ENCODE data around the gene DEPDC1B. TPM values are rescaled to one million over a fixed set of nuclear protein-coding genes. Genes with fewer than 3 reads are reported as not detected.
A peak's percentile ranks its signal among the peaks of the same experiment; 100 is the strongest.
"Not testable (repeated sequence)": the region's sequence is repeated elsewhere in the genome, so short reads cannot be mapped to it uniquely, and the experiment has no call there.

The DEPDC1B gene
- total RNA-seq, 1 experiment from 2014 or later = 31.4 TPM

DNA sequence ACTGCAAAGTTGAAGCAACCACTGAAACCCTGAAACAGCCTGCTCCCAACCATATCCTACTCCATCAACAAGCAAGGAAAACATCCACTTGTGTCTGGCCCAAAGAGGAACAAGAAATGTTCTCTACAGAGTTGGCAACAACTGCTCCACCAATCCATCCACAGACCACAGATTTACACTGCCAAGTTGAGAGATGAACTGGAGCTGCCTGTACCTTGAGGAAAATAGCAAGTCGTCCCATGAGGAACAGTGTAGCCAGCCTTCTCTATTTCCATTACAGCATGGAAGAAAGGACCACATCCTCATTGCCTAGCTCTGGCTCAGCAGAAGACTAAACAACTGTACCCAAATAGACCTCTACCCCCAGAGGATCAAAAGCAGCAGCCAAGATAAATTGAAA, 60.4 kb downstream of the DEPDC1B start:
- no peak overlapping the region for H3K27ac ChIP-seq
- H3K9me3 ChIP-seq (replicated peaks) = no peaks in the 10 kb centered on the region; the same call in 1 of the 2 replicates
- peaks cover 43% of the 10 kb centered on the region for H3K36me3 ChIP-seq
- no peak overlapping the region for H3K4me3 ChIP-seq
- no peaks in the 10 kb centered on the region for H3K4me1 ChIP-seq
- no peak for DNase-seq
- H3K27me3 ChIP-seq = no peaks in the 10 kb centered on the region

DNA sequence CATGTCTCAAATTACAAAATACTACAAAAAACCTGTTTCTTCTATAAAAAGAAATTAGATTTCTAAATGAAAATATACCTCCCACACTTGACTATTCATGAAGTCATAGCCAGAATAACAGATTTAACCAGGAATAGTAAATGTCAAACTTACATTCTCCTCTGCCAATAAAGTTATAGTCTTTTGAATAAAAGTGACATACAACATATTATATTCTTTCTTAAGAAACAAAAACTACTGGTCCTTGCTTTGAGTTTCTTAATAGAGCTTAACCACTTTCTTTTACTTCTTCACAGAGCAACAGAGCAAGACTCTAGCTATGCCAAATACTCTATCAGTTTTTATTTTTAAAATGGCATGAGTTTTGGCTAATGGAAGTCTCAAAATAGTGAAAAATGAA, 61.7 kb downstream of the DEPDC1B start:
- Histone ChIP-seq H3K4me3 (no peak overlapping the region), H3K36me3 (peaks cover 36% of the 10 kb centered on the region), H3K27me3 (no peaks in the 10 kb centered on the region), H3K27ac (no peak overlapping the region), H3K4me1 (no peaks in the 10 kb centered on the region), H3K9me3 (replicated peaks) (no peaks in the 10 kb centered on the region; the same call in 1 of the 2 replicates)
- DNase-seq = no peak

DNA sequence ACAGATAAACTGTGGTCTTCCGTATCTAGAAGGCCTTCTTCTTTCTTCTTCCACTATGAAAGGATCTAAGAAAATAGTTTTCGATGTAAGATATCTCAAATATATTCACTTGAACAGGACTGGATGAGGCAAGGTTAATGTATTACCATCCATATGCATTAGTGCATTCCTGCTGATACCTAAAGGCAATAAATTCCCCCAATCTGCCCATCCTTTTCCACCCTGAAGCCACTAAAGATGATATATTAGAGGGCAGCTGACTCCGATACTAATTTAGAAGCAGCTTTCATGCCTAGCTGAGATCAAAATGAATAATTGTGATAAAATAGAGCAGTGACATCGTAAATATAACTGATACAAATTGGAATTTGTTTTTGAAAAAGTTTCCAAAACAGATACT, 63.3 kb downstream of the DEPDC1B start:
- DNase-seq = no peak
- no peak overlapping the region for H3K4me3 ChIP-seq
- no peaks in the 10 kb centered on the region for H3K27me3 ChIP-seq
- no peaks in the 10 kb centered on the region for H3K4me1 ChIP-seq
- no peaks in the 10 kb centered on the region; the same call in 1 of the 2 replicates for H3K9me3 ChIP-seq (replicated peaks)
- no peak overlapping the region for H3K27ac ChIP-seq
- H3K36me3 ChIP-seq = peaks cover 32% of the 10 kb centered on the region

DNA sequence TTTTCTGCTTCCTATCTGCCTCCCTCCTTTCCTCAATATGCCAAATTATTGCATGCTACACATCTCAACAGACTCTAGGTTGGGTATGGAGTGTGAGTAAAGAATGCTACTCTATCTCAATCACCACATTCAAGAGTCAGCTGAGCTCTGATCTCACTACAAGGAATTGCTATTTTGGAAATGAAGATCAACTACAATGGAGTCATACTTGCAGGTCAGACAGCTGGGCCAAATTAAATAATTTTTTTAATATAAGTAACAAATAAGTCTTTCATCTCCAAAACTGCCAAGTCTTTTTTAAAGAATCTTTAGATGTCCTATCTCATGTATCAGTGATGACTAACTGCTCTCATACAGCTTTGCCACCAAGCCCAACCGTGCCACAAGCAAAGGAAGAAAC, 64.0 kb downstream of the DEPDC1B start:
- H3K4me3 ChIP-seq = no peak overlapping the region
- H3K9me3 ChIP-seq (replicated peaks) = no peaks in the 10 kb centered on the region; the same call in 1 of the 2 replicates
- H3K36me3 ChIP-seq = peaks cover 36% of the 10 kb centered on the region
- no peaks in the 10 kb centered on the region for H3K27me3 ChIP-seq
- DNase-seq = no peak
- no peak overlapping the region for H3K27ac ChIP-seq
- no peaks in the 10 kb centered on the region for H3K4me1 ChIP-seq

DNA sequence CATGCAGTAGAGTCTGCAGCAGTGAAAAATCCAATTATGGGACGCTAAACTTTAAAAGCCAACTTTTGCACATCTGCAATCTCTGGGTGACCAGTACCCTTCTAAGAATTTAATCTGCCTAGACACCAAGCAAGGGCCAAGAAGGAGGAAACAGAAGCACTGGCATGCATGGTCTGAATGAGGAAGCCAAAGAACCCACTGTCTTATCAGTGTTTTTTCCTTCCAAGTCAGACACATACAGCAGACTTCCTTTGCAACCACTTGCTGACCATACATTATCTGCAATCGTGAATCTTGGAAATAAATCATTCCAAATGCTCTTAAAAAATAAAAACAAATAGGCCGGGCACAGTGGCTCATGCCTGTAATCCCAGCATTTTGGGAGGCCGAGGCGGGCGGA, 65.9 kb downstream of the DEPDC1B start:
- no peaks in the 10 kb centered on the region for H3K9me3 ChIP-seq (replicated peaks)
- no peak for DNase-seq
- H3K4me1 ChIP-seq = no peaks in the 10 kb centered on the region
- H3K4me3 ChIP-seq = no peak overlapping the region
- peaks cover 49% of the 10 kb centered on the region for H3K36me3 ChIP-seq
- H3K27me3 ChIP-seq = no peaks in the 10 kb centered on the region
- H3K27ac ChIP-seq = no peak overlapping the region

DNA sequence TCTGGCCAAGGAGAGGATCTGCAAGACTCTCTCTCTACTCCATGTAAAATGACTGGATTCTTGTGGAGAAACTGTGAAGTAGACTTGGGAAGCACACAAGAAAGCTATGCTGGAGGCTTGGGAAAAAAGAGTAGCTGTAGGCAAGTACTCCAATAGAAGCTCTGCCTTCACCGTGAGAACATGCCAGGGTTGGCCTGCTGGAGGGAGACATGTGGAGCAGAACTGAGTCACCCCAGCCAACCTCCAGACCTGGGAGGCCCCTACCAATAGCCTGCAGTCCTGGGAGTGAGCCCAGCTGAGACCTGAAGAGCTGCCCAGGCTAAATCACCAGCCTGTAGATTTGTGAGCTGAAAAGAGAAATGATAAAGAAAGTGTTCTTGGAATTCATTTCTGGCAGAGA, 66.6 kb downstream of the DEPDC1B start:
- Histone ChIP-seq H3K4me1 (no peaks in the 10 kb centered on the region), H3K27ac (no peak overlapping the region), H3K9me3 (replicated peaks) (no peaks in the 10 kb centered on the region), H3K4me3 (no peak overlapping the region), H3K36me3 (peaks cover 42% of the 10 kb centered on the region), H3K27me3 (no peaks in the 10 kb centered on the region)
- DNase-seq = no peak

DNA sequence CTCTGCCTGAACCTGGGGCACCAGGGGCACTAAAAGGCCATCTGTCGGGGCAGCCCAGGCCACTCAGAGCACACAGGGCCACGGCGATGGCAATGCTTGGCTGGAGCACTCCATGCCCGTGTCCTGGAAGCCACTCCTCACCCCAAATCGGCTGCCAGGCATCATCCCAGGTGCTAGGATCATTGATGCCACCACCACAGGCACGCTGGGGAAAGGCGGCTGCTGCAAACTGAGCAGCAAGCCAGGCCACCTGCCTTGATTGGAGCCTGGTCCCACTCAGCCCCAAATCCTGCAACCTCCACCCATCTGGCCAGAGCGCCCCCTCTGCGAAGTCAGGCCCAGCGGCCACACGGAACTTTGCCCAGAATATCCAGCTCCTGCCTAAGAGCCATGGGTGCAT, 67.8 kb downstream of the DEPDC1B start:
- Histone ChIP-seq H3K4me1 (no peaks in the 10 kb centered on the region), H3K9me3 (replicated peaks) (no peaks in the 10 kb centered on the region), H3K27me3 (no peaks in the 10 kb centered on the region), H3K27ac (no peak overlapping the region), H3K36me3 (peaks cover 34% of the 10 kb centered on the region), H3K4me3 (no peak overlapping the region)
- no peak for DNase-seq

DNA sequence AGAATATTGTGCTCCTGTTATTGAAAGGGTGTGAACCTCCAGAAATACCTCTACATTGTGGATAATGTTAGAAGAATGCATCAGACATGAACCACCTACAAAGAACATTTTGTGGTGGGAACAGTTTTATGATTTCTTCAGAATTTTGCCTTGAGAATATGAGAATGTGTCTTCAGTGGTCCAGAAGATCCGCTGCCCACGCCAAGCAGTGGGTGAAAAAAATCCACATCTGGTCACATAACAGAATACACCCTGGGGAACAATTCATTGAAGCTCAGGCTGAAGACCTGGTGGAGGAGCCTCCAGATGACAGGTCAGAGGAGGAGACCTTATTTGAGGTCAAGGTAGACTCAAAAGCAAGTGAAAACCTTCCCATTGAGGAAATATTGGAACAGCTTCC, 69.1 kb downstream of the DEPDC1B start:
- no peak overlapping the region for H3K27ac ChIP-seq

DNA sequence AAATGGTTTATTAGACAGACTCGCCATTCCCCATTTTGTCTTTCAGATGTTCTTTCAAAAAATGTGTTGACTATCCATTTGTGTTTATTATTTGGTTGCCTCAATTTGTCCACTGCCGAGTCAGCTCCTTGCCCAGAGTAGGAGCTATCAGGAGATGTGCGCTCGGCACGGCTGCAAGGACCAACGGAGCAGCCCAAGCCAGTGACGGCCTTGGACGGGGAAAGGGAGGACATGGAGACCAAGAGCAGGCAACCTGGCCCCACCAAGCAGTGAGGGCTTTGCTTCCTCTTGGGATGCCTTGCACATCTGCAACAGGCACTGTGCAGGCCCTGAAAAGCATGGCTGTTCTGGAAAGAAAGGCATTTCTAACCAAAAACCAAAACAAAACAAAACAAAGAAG, 69.8 kb downstream of the DEPDC1B start:
- Histone ChIP-seq H3K4me1 (no peaks in the 10 kb centered on the region), H3K4me3 (no peak overlapping the region), H3K27me3 (no peaks in the 10 kb centered on the region), H3K36me3 (peaks cover 31% of the 10 kb centered on the region), H3K27ac (no peak overlapping the region), H3K9me3 (replicated peaks) (no peaks in the 10 kb centered on the region)
- no peak for DNase-seq

More for the DNA sequence above, 69.1 kb downstream of the DEPDC1B start:
- no peak for DNase-seq
- H3K9me3 ChIP-seq (replicated peaks) = no peaks in the 10 kb centered on the region
- H3K27me3 ChIP-seq = no peaks in the 10 kb centered on the region
- H3K4me1 ChIP-seq = no peaks in the 10 kb centered on the region
- H3K4me3 ChIP-seq = no peak overlapping the region
- H3K36me3 ChIP-seq = peaks cover 34% of the 10 kb centered on the region

DNA sequence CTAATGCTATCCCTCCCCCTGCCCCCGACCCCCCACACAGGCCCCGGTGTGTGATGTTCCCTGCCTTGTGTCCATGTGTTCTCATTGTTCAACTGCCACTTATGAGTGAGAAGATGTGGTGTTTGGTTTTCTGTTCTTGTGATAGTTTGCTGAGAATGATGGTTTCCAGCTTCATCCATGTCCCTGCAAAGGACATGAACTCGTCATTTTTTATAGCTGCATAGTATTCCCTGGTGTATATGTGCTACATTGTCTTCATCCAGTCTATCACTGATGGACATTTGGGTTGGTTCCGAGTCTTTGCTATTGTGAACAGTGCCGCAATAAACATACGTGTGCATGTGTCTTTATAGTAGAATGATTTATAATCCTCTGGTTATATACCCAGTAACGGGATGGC, 75.1 kb downstream of the DEPDC1B start:
- not testable (repeated sequence) for H3K27ac ChIP-seq; H3K4me1 ChIP-seq; H3K4me3 ChIP-seq; H3K27me3 ChIP-seq; H3K36me3 ChIP-seq; DNase-seq; H3K9me3 ChIP-seq (replicated peaks)

DNA sequence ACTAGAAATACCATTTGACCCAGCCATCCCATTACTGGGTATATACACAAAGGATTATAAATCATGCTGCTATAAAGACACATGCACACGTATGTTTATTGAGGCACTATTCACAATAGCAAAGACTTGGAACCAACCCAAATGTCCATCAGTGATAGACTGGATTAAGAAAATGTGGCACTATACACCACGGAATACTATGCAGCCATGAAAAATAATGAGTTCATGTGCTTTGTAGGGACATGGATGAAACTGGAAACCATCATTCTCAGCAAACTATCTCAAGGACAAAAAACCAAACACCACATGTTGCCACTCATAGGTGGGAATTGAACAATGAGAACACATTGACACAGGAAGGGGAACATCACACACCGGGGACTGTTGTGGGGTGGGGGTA, 79.2 kb downstream of the DEPDC1B start:
- not testable (repeated sequence) for H3K4me3 ChIP-seq; H3K36me3 ChIP-seq; H3K4me1 ChIP-seq; H3K27ac ChIP-seq; H3K9me3 ChIP-seq (replicated peaks); DNase-seq; H3K27me3 ChIP-seq

DNA sequence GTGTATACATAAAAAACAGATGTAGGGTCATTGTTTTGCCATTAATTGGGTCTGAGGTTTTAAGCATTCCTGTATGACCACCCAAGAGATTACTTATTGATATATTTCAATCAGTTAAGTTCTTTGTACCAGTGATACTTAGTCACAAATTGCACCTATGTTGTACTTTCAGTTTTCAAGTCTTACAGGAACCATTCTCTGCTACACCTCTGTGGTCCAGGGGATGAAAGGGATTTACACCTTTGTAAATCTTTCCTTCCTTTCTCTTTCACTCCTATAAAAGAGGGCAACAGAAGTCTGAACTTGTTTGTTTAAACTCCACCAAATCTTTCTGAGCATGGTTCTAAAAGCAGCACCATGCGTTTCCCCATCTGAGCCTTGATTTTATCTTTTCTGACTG, 86.1 kb downstream of the DEPDC1B start:
- Histone ChIP-seq H3K27ac (no peak overlapping the region), H3K27me3 (no peaks in the 10 kb centered on the region), H3K9me3 (replicated peaks) (0 out of 2 replicates have a peak, but pooled peaks cover 3% of the 10 kb centered on the region), H3K36me3 (no peaks in the 10 kb centered on the region), H3K4me3 (no peak overlapping the region), H3K4me1 (peaks cover 4% of the 10 kb centered on the region; the same call in 1 of the 2 replicates)
- DNase-seq = no peak

DNA sequence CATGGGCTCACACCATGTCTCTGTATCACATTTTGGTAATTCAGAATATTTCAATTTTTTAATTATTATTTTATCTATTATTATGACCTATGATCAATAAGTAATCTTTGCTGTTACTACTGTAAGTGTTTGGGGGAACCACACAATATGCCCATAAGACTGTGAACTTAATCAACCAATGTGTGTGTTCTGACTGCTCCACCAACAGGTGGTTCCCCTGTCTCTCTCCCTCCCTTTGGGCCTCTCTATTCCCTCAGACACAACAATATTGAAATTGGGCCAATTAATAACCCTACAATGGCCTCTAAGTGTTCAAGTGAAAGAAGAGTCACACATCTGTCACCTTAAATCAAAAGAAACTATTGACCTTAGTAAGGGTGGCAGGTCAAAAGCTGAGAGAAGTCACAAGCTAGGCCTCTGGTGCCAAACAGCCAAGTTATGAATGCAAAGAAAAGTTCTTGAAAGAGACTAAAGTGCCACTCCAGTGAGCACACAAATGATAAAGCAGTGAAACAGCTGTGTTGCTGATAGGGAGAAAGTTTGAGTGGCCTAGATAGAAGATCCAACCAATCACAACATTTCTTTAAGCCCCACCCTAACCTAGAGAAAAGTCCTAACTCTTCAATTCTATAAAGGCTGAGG, 88.7 kb downstream of the DEPDC1B start:
- peak in 1 of 2 experiments; percentile 39 for DNase-seq

DNA sequence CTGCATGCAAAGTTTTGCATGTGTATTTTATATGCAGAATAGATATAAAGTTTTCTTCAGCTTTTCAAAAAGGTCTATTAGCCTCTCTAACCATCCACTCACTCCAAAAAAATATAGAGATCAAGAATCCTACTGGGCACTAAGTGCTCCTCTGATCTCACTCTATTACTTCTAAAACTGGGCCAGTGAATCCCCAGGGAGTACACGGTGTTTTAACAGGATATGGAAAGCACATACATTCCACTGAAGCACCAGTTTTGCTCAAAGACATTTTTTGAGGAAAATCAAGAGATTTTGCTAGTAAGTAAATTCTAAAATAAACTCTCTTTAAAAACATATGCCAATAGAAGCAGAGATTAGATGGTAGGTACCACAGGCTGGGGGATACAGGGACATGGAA, 95.2 kb downstream of the DEPDC1B start:
- no peaks in the 10 kb centered on the region for H3K4me1 ChIP-seq
- no peak overlapping the region for H3K27ac ChIP-seq
- no peaks in the 10 kb centered on the region for H3K36me3 ChIP-seq
- no peak for DNase-seq
- no peaks in the 10 kb centered on the region for H3K27me3 ChIP-seq
- no peaks in the 10 kb centered on the region for H3K9me3 ChIP-seq (replicated peaks)
- no peak overlapping the region for H3K4me3 ChIP-seq

More for the DNA sequence above, 88.7 kb downstream of the DEPDC1B start:
- Histone ChIP-seq H3K9me3 (replicated peaks) (no peaks in the 10 kb centered on the region), H3K27ac (peak overlapping the region; percentile 23; the same call in 1 of the 2 replicates), H3K36me3 (no peaks in the 10 kb centered on the region), H3K4me1 (peaks cover 4% of the 10 kb centered on the region; the same call in 1 of the 2 replicates), H3K27me3 (no peaks in the 10 kb centered on the region), H3K4me3 (no peak overlapping the region)

DNA sequence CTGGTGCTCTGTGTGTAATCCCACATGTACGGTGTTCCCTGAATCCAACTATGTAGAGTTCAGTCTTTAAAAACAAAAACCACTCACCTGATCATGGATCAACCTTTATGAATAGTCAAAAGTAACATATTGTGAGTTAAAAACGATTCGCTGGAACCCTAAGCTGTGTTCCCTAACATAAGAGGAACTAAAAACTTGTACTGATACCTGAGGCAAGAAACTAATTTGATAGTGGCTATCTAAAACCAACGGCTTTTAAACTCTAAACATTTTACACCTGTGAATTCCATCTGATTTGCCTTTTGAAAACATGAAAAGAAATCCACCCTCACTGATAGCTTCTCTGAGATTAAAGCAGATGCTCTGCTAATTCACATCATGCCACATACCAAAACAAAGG, 101.5 kb downstream of the DEPDC1B start:
- Histone ChIP-seq H3K27ac (no peak overlapping the region), H3K4me3 (no peak overlapping the region), H3K9me3 (replicated peaks) (peaks cover 3% of the 10 kb centered on the region; the same call in 1 of the 2 replicates), H3K27me3 (no peaks in the 10 kb centered on the region), H3K4me1 (peaks cover 14% of the 10 kb centered on the region), H3K36me3 (no peaks in the 10 kb centered on the region)
- DNase-seq = no peak
